IMR-90 (cell line): Measurements from ENCODE around the gene OR7E24. TPM values are rescaled to one million over a fixed set of nuclear protein-coding genes. Genes with fewer than 3 reads are reported as not detected.
"Not testable (repeated sequence)": the region's sequence is repeated elsewhere in the genome, so short reads cannot be mapped to it uniquely, and the experiment has no call there.

Experiments used
- ATAC-seq: fragments of 200-7000 bp; cut with Tn5 transposase; 2 replicates; pipeline ENCODE4 v1.9.1; 2020; ENCODE audit warnings: low read depth, mild to moderate bottlenecking, moderate library complexity
- BruUV-seq: library from RNA; stranded (reverse); fragments of 400-500 nt; replicated peaks from 2 replicates; lab custom pipeline; 2021; lab: Mats Ljungman, UMichigan
- CTCF ChIA-PET: fragments of 300-600 bp; formaldehyde crosslinking; extraction: SDS; loops from one replicate; lab custom pipeline; 2021; ENCODE audit warnings: antibody characterized with exemption; lab: Yijun Ruan, JAX
- POLR2A ChIA-PET: fragments of 300-600 bp; sonication (Branson Sonifier 250); formaldehyde crosslinking; loops from one replicate; lab custom pipeline; 2022; ENCODE audit warnings: antibody characterized with exemption; ENCODE audit not compliant: unreplicated experiment; lab: Charles Lee
- DNase-seq: peaks from one replicate; pipeline ENCODE4 v3.0.0; 2013
- H2AFZ ChIP-seq: replicated peaks from 2 replicates; pipeline ENCODE3; 2013; ENCODE audit warnings: low read length, mild to moderate bottlenecking; ENCODE audit not compliant: poor library complexity
- H2AK5ac ChIP-seq: 2 replicates; pipeline ENCODE4 v1.6.1; 2013; ENCODE audit warnings: low read depth, low read length, inconsistent platforms
- H2AK9ac ChIP-seq: replicated peaks from 2 replicates; pipeline ENCODE3; 2013; ENCODE audit warnings: mild to moderate bottlenecking, low read depth, low read length, moderate library complexity; ENCODE audit not compliant: poor library complexity
- H2BK120ac ChIP-seq: 2 replicates; pipeline ENCODE4 v1.6.1; 2013; ENCODE audit warnings: low read depth, low read length, inconsistent platforms
- H2BK15ac ChIP-seq: 3 replicates; pipeline ENCODE4 v1.6.1; 2013; ENCODE audit warnings: low read depth, low read length, inconsistent platforms
- H2BK20ac ChIP-seq: 2 replicates; pipeline ENCODE4 v1.6.1; 2013; ENCODE audit warnings: low read depth, mild to moderate bottlenecking, inconsistent platforms, low read length, moderate library complexity
- H2BK5ac ChIP-seq: 2 replicates; pipeline ENCODE4 v1.6.1; 2013; ENCODE audit warnings: mild to moderate bottlenecking, low read depth, low read length, inconsistent platforms; ENCODE audit not compliant: poor library complexity, severe bottlenecking
- H3K14ac ChIP-seq: replicated peaks from 2 replicates; pipeline ENCODE4 v1.6.1; 2013; ENCODE audit warnings: low read depth, low read length, inconsistent platforms
- H3K18ac ChIP-seq: 2 replicates; pipeline ENCODE4 v1.6.1; 2013; ENCODE audit warnings: low read depth, low read length, control low read depth
- H3K23ac ChIP-seq: 2 replicates; pipeline ENCODE4 v1.6.1; 2013; ENCODE audit warnings: low read depth, low read length, inconsistent platforms
- H3K27ac ChIP-seq: 2 replicates; pipeline ENCODE4 v1.5.1; 2013; ENCODE audit warnings: mild to moderate bottlenecking, control low read depth, low read length; ENCODE audit not compliant: insufficient read depth
- H3K27me3 ChIP-seq: 2 replicates; pipeline ENCODE4 v1.6.1; 2013; ENCODE audit warnings: low read length; ENCODE audit not compliant: control insufficient read depth, insufficient read depth
- H3K36me3 ChIP-seq: 2 replicates; pipeline ENCODE4 v1.6.1; 2013; ENCODE audit warnings: low read length, mixed read lengths; ENCODE audit not compliant: control insufficient read depth, insufficient read depth
- H3K4ac ChIP-seq: 2 replicates; pipeline ENCODE4 v1.6.1; 2013; ENCODE audit warnings: low read depth, low read length, inconsistent platforms
- H3K4me1 ChIP-seq: 2 replicates; pipeline ENCODE4 v1.6.1; 2013; ENCODE audit warnings: low read length, mixed read lengths; ENCODE audit not compliant: control insufficient read depth, insufficient read depth
- H3K4me2 ChIP-seq: 2 replicates; pipeline ENCODE4 v1.6.1; 2013; ENCODE audit warnings: low read depth, mild to moderate bottlenecking, control low read depth, low read length, moderate library complexity
- H3K4me3 ChIP-seq: 2 replicates; pipeline ENCODE4 v1.5.1; 2013; ENCODE audit warnings: low read depth, mild to moderate bottlenecking, control low read depth, low read length, moderate library complexity; ENCODE audit not compliant: insufficient read depth
- H3K56ac ChIP-seq: 2 replicates; pipeline ENCODE4 v1.6.1; 2013; ENCODE audit warnings: low read length, inconsistent platforms; ENCODE audit not compliant: insufficient read depth; ENCODE audit errors: extremely low read depth
- H3K79me1 ChIP-seq, 2 experiments: 2 replicates each; pipeline ENCODE4 v1.6.1; 2013; ENCODE audit warnings: low read length in 2 of 2, inconsistent platforms in 1 of 2, low read depth in 1 of 2
- H3K9ac ChIP-seq: 2 replicates; pipeline ENCODE4 v1.6.1; 2013; ENCODE audit warnings: low read depth, low read length, control low read depth
- H3K9me1 ChIP-seq: 2 replicates; pipeline ENCODE4 v1.6.1; 2013; ENCODE audit warnings: low read length, inconsistent platforms; ENCODE audit not compliant: insufficient read depth
- H3K9me3 ChIP-seq: 2 replicates; pipeline ENCODE4 v1.6.1; 2013; ENCODE audit warnings: low read length; ENCODE audit not compliant: control insufficient read depth, insufficient read depth
- H4K20me1 ChIP-seq: 2 replicates; pipeline ENCODE4 v1.6.1; 2013; ENCODE audit warnings: low read length, inconsistent platforms; ENCODE audit not compliant: insufficient read depth
- H4K5ac ChIP-seq: 2 replicates; pipeline ENCODE4 v1.6.1; 2013; ENCODE audit warnings: mild to moderate bottlenecking, low read depth, low read length, control low read depth
- H4K8ac ChIP-seq, 2 experiments: 2 replicates each; pipeline ENCODE4 v1.6.1; 2013; ENCODE audit warnings: low read depth in 2 of 2, low read length in 2 of 2, control low read depth in 1 of 2, inconsistent platforms in 1 of 2
- H4K91ac ChIP-seq: 2 replicates; pipeline ENCODE4 v1.6.1; 2013; ENCODE audit warnings: low read depth, low read length, inconsistent platforms; ENCODE audit not compliant: insufficient read depth
- WGBS, 2 experiments: methylation state at CpG; one replicate each; pipeline versions ENCODE4 v1.1.5 to v1.1.7; 2013; ENCODE audit warnings: missing lambda C conversion rate in 2 of 2; ENCODE audit not compliant: insufficient read length in 1 of 2; ENCODE audit errors: extremely low coverage in 2 of 2; 5-methylcytosine and 5-hydroxymethylcytosine counted together
- dilution Hi-C: fragments of 300-500 bp; cut with HindIII; formaldehyde crosslinking; loops from one replicate; pipeline ENCODE4 v1.14.3; 2018; ENCODE audit warnings: low sequenced_read_pairs; ENCODE audit not compliant: unreplicated experiment
- in situ Hi-C: fragments of 300-500 bp; cut with MboI; formaldehyde crosslinking; loops from 3 replicates; pipeline ENCODE4 v1.14.3; 2019; ENCODE audit warnings: low sequenced_read_pairs, inconsistent platforms, mixed read lengths
- intact Hi-C: fragments of 100-400 bp; cut with micrococcal nuclease; formaldehyde crosslinking; loops from 2 replicates; pipeline ENCODE4 v1.10.0; 2022
- polyA plus RNA-seq, 3 experiments: library from polyadenylated mRNA; depleted of rRNA; stranded (reverse); fragments of >200 nt; gene quantifications; 2 replicates each; pipeline ENCODE4 v1.2.3, GENCODE V29; 2012; ENCODE audit warnings: low replicate concordance in 1 of 3
- total RNA-seq: library from RNA; depleted of rRNA; stranded (reverse); fragments of >200 nt; gene quantifications from 2 replicates; pipeline ENCODE4 v1.2.3, GENCODE V29; 2012

Gene OR7E24
- total and polyA plus RNA-seq, 2 of the 4 experiments (the other 2 are of a cell fraction), result not detected

DNA sequence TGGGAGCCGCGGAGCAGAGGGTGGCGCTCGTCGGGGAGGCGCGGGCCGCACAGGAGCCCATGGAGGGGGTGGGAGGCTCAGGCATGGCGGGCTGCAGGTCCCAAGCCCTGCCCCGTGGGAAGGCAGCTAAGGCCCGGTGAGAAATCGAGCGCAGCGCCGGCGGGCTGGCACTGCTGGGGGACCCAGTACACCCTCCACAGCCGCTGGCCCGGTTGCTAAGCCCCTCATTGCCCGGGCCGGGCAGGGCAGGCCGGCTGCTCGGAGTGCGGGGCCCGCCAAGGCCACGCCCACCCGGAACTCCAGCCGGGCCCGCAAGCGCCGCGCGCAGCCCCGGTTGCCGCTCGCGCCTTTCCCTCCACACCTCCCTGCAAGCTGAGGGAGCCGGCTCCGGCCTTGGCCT, 32.8 kb downstream of the OR7E24 start:
- dilution Hi-C loops, DNase-seq, H3K79me1 ChIP-seq: not testable (repeated sequence)

More for the DNA sequence above, 32.8 kb downstream of the OR7E24 start:
- H4K8ac ChIP-seq, H4K5ac ChIP-seq, H3K27me3 ChIP-seq, H2BK5ac ChIP-seq, in situ Hi-C loops, CTCF ChIA-PET, H3K9ac ChIP-seq, H2AK5ac ChIP-seq, BruUV-seq, H3K4ac ChIP-seq, H4K91ac ChIP-seq, H2AK9ac ChIP-seq, H2BK15ac ChIP-seq, H3K9me1 ChIP-seq, POLR2A ChIA-PET, H3K14ac ChIP-seq, H3K27ac ChIP-seq, intact Hi-C loops, H3K36me3 ChIP-seq, H3K4me2 ChIP-seq, H3K56ac ChIP-seq, H2BK20ac ChIP-seq, ATAC-seq, H3K4me3 ChIP-seq, H2BK120ac ChIP-seq, H3K4me1 ChIP-seq, H4K20me1 ChIP-seq, H2AFZ ChIP-seq, H3K23ac ChIP-seq, H3K18ac ChIP-seq: not testable (repeated sequence)
- 0% methylated on average over 2 of the region's 38 CpGs; no CpG with 5 or more reads in 1 of the 2 experiments for WGBS, 2 experiments
- peaks cover 13% of the 10 kb centered on the region for H3K9me3 ChIP-seq
